ENCODE results near the gene LRRK1.

Gene LRRK1

DNA sequence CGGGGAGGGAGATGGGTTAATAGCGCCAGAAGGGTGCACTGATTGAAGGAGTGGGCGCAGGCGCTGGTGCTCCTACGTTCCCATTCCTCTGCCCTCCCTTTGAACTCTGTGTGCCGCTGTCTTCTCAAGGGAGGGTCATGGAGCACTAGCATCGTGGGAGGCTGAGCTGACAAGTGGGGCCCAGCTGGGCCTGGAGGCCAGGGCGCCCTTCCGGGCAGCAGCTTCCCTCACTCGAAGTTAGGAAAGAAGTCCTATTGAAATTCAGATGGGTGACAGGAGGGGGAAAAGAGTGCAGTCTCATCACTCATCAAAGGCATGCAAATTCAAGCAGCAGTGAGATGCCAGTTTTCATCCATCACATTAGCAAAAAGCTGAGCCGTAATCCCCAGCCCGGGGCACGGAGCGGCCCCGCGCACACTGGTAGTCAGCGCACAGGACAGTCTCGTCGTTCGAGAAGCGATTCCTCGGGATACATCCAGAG, 128.2 kb downstream of the LRRK1 start:
- DNase-seq: no peak

DNA sequence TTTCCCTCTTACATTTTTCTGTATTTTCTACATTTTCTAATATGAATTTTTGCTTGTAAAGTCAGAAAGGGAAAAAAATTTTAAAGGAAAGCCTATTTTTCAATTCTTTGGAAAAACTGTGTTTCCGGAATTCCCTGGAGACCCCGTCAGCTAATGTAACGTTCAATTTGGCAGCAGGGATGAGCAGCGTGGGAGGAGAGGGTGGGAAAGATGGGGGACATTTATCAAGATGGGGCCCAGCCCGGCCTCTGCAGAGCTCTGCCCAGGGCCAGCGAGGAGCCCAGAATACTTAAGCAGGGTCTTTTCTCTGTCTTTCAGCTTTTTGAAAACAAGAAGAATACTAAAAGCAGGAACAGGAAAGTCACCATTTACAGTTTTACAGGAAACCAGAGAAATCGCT, 129.0 kb downstream of the LRRK1 start:
- no peak for DNase-seq

DNA sequence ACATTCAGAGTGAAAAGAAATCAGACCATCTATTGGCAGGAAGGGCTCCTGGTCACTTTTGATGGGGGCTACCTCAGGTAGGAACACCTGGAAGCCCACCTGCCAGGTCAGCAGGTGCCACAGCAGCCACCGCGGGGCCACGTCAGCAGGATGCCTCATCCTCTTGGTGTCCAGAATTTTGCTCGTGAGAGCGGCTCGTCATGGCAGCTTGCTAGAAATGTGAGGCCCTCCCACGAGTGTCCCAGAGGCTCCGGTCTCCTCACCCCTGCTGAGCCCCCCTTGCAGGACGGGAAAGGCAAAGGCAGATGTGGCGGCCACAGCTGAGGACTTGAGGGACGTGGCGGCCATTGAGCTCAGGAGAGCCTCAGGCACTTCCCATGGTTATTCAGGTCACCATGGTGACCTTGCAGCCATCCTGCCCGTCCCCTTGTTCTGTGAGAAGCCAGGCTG, 129.4 kb downstream of the LRRK1 start:
- DNase-seq: no peak

DNA sequence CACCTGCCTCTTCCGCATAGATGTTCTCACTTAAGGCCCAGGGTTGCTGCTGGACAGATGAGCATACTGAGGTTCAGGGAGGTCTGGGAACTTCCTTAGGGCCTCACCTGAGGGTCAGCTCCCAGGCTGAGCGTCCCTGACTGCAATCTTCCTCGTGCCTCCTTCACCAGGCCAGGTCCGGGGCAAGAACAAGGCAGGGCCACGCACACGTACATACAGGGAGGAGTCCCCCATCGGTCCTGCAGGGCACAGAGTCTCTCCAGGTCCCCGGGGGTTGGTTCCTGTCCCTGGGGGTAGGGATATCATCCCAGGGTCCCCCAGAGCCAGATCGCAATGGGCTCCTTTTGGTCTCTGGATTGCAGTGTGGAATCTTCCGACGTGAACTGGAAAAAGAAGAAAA, 130.1 kb downstream of the LRRK1 start:
- no peak for DNase-seq

DNA sequence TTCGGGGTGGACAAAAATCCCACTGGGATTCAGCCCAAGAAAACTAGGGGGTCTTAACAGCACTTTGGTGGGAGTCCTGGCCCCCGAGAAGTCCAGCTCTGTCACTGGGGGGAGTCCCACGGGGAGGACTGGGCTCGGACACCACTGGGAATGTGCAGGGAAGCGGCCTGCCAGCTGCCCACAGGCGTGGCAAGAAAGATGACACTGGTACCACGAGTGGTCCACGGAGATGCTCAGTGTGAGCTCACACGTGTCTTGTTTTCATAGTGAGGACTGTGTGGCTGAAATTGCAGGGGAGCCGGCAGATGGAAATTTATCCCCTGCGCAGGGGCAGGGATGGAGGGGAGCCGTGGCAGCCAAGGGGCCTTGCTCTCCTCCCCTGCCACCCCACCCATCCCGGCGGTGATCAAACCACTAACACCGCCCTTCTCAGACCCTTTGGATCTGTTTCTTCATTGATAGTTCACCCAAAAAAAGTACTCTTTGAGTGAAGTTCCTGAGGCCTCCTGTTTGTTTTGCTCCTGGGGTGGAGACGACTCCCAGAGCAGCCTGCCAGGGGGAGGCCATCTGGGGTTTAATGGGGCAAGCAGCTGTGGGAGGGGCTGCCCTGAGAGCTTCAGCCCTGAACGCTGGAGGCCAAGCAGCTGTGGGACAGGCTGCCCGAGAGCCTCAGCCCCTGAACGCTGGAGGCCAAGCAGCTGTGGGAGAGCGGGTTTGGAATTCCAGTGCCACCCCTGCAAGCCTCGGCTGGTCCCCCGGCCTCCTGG, 130.9 kb downstream of the LRRK1 start:
- DNase-seq: no peak

DNA sequence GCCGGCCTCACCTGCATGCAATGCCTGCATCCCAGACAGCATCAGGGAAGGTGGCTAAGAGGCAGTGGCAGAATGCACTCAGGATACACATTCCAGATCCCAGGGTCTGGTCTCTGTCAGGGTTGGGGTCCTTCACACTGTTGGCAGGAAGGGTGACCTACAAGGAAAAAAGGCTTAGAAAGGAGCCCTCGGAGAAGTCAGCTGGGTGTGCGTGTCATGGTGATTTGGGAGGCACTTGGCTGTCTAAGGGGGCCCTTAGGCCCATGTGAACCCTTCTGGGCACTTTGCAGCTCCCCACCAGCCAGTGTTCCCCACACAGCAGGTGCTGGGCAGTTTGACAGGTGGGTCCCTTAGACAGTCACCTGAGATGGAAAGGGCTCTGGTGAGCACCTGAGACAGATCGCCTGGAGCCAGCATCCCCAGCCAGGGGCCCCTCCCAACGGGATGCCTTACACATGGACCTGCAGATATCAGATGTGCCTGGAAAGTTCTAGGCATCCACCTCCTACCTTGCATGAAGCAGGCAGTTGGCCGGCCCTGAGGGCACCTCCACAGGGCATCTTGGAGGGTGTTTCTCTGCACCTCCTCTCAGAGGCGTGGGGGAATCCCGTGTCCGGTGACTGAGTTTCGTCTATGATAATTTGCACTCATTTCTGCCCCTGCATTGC, 131.6 kb downstream of the LRRK1 start:
- no peak for DNase-seq

DNA sequence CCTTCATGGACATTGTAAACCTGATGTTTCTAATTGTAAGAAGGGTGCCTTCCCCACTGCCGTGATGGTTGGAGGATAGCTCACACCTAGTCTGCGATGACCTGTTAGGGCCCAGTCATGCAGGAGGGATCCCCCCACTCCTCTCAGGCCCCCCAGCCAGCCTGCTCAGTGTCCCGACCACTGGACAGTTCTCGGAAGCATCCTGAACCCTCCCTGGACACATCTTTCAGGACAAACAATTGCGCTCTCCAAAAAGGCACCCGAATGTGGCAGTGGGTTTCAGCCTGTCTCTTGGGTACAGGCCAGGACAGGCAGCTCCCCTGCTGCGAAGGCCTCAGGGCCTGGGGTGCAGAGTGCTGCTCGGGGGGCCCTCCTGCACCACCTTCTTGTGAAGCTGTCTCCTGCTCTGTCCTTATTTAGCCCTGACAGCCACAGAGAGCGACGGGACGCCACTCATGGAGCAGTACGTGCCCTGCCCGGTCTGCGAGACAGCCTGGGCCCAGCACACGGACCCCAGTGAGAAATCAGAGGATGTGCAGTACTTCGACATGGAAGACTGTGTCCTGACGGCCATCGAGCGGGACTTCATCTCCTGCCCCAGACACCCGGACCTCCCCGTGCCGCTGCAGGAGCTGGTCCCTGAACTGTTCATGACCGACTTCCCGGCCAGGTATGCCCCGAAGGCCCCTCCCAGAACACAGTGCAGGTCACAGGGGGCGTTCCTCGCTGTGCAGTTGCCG, 132.3 kb downstream of the LRRK1 start:
- DNase-seq: no peak

DNA sequence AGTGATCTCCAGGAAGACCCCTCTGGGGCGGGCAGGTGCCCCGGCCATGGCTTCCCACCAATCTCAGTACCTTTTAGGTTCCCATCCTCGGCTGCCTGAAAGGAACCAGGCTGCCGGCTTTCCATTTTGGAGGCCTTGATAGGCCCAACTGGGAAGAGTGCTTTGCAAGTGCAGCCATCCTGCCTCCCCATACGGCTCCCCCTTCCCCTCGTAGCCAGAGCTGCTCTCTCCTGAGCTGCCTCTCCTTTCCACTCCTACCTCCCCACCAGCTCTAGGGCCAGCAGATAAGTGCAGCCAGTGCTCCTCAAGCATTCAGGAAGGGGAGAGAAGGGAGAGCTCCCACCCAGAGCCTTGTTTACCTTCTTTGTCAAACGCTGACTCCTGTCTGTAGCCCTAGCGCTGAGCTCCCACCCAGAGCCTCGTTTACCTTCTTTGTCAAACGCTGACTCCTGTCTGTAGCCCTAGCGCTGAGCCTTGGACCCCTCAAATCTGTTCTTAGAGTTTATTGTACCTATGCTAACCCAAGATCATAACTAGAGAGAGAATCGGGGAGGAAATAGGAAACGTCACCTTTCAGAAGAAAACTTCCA, 133.0 kb downstream of the LRRK1 start:
- DNase-seq: no peak

DNA sequence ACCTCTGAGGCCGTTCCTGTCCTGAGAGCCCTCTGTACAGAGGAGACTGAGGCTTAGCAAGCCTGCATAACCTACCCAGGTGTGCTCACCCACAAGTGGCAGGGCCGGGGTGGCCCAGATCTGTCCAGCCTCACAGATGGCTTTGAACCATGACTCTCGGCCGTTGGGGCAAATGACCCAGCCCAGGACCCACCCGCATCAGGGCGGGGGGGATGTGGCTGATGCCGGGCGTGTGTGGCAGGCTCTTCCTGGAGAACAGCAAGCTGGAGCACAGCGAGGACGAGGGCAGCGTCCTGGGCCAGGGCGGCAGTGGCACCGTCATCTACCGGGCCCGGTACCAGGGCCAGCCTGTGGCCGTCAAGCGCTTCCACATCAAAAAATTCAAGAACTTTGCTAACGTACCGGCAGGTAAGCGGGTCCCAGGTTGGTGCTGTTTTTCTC, 133.5 kb downstream of the LRRK1 start:
- DNase-seq: no peak

DNA sequence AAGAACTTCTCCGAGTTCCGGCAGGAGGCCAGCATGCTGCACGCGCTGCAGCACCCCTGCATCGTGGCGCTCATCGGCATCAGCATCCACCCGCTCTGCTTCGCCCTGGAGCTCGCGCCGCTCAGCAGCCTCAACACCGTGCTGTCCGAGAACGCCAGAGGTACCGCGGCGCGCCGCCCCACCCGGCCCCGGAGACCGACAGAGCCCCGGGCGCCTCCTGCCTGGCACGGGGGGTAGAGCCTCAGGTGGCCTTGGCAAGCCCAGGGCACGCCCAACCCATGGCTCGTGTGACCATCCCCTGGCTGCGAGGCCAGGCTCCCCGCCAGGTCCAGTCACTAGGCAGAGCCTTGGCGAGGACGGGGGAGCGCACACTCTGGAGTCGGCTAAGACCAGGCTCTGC, 134.1 kb downstream of the LRRK1 start:
- no peak for DNase-seq

DNA sequence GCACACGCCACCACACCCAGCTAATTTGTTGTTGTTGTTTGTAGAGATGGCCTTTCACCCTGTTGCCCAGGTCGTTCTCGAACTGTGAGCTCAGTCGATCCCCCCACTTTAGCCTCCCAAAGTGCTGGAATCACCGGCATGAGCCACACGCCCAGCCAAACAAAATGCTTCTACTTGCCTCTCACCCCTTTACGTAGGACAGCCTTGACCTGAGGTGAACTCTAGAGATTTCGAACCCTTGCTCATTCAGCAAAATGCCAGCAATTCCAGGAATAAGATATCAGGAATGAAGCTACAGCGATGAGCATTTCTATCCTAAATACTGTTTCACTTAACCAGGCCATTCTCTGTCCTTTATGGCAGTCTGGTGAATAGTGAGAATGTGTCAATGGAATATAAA, 135.0 kb downstream of the LRRK1 start:
- no peak for DNase-seq

DNA sequence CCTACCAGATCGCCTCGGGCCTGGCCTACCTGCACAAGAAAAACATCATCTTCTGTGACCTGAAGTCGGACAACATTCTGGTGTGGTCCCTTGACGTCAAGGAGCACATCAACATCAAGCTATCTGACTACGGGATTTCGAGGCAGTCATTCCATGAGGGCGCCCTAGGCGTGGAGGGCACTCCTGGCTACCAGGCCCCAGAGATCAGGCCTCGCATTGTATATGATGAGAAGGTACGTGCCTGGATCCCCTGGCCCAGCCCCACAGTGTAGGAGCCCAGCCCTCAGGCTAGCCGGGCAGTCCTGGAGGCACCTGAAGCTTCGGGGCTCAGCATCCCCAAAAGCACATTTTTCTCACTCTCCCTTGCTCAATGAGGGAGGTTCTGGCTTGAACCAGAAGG, 135.8 kb downstream of the LRRK1 start:
- DNase-seq: no peak

DNA sequence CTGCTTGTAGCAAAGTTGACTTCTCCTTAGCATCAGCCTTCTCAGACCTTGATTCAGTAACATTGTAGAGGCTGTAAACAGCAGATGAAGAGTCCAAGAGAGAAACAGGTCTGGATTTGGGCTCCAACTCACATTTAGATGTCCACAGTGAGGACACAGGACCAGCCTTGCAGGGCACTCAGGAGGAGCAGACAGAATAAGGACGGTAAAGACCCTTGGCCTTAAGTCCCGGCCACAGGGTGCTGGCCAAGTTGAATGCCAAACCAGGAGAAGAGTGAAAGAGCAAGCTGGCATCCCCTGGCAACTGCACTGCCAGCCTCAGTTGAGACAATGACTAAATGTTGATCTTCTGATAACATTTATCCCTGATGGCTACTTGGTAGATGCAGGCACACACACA, 136.3 kb downstream of the LRRK1 start:
- no peak for DNase-seq

DNA sequence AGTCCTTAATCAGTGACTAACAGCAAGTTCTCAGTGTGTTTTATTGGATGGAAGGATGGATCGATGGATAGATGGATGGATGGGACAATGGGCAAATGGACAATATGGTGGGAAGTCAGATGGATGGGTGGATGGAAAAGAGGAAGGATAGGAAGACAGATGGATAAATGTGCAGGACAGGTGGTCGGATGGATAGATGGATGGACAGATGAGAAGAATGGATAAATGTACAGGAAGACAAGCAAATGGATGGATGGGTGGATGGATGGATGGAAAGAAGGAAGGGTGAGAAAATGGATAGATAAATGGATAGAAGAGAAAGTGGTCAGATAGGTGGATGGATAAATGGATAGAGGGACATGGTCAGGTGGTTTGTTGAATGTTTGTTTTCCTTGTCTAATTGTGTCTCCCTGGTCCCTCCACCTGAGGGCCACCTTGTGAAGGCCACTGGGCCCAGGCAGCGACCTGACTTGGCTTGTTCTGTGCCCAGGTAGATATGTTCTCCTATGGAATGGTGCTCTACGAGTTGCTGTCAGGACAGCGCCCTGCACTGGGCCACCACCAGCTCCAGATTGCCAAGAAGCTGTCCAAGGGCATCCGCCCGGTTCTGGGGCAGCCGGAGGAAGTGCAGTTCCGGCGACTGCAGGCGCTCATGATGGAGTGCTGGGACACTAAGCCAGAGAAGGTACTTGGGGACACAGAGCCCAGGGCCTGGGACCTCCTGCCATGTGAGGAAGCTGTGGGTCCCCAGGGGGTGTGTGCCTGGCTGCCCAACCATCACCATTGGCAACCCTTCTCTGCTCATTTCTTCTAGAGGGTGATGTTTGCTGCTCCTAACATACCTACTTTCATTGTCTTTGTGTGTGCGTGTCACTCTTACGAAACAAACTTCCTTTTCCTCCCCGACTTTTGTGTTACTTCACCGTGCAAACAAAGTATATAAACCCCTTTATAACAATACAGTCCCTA, 137.5 kb downstream of the LRRK1 start:
- no peak for DNase-seq

DNA sequence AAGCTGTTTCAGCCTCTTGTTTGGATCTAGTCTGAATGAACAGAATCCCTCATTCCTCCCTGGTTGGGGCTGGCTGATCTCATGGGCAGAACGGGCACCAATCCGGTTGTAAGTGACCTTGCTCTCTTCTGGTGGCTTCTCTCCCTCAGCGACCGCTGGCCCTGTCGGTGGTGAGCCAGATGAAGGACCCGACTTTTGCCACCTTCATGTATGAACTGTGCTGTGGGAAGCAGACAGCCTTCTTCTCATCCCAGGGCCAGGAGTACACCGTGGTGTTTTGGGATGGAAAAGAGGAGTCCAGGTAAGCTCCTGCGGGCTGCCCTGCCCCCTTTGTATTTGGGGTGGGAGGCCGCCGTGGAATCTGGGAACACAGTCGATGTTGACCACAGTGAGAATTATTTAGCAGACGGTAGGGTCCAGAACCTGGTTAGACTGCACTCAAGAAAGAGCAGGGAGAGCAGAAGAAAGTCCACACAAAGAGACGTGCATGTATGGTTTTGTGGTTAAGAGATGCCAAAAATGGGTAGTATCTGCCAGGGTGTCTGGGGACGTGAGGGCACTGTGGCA, 138.8 kb downstream of the LRRK1 start:
- DNase-seq: no peak

DNA sequence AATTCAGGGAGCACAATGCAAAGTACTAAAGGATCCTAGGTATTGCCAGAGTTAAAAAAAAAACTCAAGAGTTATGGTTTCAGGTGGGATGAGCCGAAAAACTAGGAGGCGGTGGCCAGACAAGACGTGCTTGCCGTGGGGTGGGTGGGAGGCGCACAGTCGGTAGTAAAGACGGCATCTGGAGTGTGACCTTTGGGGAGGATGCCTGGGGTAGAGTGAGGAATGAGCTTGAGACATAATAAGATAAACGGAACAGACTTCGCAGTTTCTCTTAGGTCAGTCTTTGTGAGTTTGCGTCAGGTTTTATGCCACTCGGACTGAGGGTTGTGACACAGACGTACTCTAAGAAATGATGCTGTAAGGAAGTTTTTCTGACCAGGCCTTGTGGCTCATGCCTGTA, 139.6 kb downstream of the LRRK1 start:
- no peak for DNase-seq

DNA sequence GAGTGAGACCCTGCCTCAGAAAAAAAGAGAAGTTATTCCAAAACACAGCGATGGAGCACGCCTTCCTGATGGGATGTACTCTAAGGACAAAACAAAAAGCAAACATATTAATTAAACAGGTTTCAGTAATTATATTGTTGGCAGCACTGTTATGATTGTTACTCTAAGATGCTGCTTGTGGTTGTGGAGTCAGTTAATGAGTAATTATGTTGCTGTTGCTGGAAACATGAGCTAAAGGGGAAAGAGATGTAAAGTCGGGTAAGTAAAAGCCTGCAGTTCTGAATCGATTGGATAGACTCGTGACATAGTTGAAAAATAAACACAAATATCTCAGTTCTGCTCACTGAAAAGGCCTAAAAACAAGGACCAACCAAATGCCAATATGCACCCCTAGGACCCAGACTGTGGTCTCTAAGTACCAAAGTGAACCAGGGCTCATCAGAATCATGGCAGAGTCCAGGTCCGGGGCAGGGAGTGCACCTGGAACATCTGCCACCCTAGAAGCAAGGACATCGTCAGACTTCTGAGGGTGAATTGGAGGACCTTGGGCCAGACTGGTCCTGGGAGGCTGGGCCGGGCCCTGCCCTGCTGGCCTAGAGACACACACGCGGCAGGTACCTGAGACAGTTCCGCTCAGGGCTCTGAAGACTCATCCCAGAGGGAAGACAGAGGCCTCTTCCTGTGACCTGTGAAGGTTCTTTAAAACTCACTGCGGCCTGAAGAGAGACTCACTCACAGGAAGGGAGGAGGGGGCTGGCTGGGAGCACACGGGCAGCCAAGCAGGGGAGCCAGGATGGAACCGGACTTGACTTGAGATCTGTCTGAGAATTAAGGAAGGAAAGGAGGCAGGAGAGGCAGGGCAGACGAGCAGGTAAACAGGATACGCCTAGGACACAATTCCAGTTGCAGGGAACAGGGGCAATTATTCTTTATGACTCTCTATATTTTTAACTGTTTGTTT, 140.5 kb downstream of the LRRK1 start:
- no peak for DNase-seq

DNA sequence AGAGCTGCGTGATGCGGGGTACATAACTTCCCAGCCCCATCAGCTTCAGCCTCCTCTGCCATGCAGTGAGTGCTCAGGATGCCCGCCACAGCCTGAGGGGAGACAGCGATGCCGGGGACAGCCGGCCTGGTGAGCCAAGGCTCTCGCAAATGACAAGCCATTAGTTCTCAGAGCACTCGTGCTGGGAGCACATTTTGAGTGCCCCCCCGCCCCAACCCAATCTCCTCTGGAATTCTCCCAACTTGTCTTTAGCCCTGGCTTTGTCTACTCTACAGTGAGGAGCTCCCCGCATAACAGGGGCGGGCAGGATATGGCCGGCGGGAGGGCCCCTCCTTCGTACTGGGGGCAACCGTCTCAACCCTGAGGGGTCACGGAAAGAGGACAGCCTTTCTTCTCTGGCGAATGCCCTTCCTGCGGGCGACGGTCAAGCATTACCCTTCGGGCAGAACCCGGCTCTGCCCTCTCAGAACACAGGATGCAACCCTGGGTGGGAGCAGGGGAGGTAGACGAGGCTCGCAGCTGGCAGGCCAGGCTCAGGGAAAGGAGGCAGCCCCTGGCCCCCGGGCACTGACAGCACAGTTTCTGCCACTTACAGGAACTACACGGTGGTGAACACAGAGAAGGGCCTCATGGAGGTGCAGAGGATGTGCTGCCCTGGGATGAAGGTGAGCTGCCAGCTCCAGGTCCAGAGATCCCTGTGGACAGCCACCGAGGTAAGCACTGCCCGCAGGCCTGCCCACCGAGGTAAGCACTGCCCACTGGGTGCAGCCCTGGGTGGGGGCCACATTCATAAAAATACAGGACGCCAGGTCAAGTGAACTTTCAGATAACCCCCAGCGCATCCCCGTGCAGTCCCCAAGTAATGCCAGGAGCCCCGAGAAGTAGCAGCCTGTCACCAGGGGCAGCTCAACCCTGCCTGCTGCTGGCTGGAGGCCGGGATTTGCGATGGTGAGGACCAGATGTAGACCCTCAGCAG, 141.7 kb downstream of the LRRK1 start:
- no peak for DNase-seq

DNA sequence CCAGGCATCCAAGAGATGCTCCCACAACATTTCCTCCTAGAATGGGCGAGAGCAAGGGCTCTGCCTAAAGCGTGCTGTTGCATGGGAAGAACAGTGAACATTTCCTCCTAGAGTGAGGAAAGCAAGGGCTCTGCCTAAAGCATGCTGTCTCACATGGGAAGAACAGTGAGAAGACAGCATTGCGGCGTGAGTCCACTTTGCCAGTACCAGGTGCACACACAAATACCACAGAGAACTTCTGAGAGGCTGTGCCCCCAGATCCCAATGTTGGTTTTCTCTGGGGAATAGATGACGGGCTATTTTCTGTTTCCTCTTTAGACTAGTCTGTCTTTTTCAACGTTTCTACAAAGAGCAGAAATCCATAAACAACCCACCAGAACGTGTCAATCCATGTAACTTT, 142.9 kb downstream of the LRRK1 start:
- no peak for DNase-seq
